OCI-LY7 (cell line): Measurements from ENCODE around the gene DUSP19.

Experiments used
- CTCF ChIP-seq: fragments of 200-600 bp; sonication (generic); conservative IDR thresholded peaks from 2 replicates; pipeline ENCODE4 v1.5.1; 2014; ENCODE audit warnings: mild to moderate bottlenecking, antibody characterized with exemption, low read length, moderate library complexity, mixed read lengths
- EZH2phosphoT487 ChIP-seq: fragments of 200-600 bp; sonication (generic); IDR thresholded peaks from 2 replicates; pipeline ENCODE4 v1.6.1; 2018; ENCODE audit warnings: low read depth, borderline replicate concordance, mild to moderate bottlenecking, mixed run types, antibody characterized with exemption, low read length, moderate library complexity, mixed read lengths

DNA sequence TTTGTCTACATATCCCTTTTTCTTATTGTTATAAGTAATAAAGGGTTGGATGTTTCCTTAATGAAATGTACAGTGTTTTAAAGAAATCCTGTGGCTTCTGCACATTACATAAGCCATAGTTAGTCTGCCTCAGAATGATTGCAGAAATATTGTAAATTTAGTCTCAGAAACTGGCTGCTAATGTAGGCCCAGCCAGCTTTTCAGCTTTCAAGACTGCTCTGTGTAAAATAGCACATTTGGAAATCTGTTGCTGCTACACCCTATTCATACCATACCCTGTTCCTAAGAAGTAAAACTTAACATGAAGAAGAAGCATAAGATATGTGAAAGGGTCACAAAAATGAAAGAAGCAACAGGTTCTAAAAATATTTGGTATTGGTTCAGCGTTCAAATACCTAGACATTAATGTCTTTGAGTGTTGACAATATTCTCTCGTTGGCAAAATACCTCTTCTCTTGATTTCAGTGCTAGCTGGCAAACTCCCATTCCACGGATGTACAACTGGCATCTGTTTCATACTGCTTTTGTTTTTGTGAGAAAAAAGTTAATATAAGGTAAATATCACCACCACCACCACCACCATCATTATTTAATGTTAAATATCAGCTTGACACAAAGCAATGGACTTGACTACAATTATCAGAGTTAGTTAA lies 21.1 kb upstream of the DUSP19 start:
- no peak for TF ChIP-seq CTCF
- TF ChIP-seq EZH2phosphoT487, result no peak
